Uterus (tissue), 4 donors: Measurements from ENCODE around the gene P2RY2. TPM values are rescaled to one million over a fixed set of nuclear protein-coding genes. Genes with fewer than 3 reads are reported as not detected.

ENCODE experiments used
- DNase-seq, 2 donors: peaks; one replicate each; pipeline ENCODE4 v3.0.0-alpha.2; 2019 to 2020
- H3K27ac ChIP-seq, 2 donors: fragments of 200-600 bp; sonication (generic); 1 replicate in 1 of 2; 2 replicates in 1 of 2; pipeline ENCODE4 v1.5.1; 2016 to 2018
- H3K27me3 ChIP-seq, 2 donors: fragments of 200-600 bp; sonication (generic); one replicate each; pipeline ENCODE4 v1.5.1; 2018 to 2019; ENCODE audit warnings: control low read depth in 1 of 2
- H3K36me3 ChIP-seq, 2 donors: fragments of 200-600 bp; sonication (generic); one replicate each; pipeline ENCODE4 v1.5.1; 2019; ENCODE audit warnings: control low read depth in 1 of 2
- H3K4me1 ChIP-seq, 2 donors: fragments of 200-600 bp; sonication (generic); one replicate each; pipeline ENCODE4 v1.5.1; 2018 to 2019; ENCODE audit warnings: control low read depth in 1 of 2
- H3K4me3 ChIP-seq, 2 donors: fragments of 200-600 bp; sonication (generic); 1 replicate in 1 of 2; 2 replicates in 1 of 2; pipeline ENCODE4 v1.5.1; 2018 to 2019; ENCODE audit warnings: mild to moderate bottlenecking in 1 of 2
- H3K9me3 ChIP-seq, 2 donors: fragments of 200-600 bp; sonication (generic); one replicate each; pipeline ENCODE4 v1.5.1; 2019; ENCODE audit warnings: control low read depth in 1 of 2
- POLR2A ChIP-seq, 2 donors: fragments of 450-650 bp; IDR thresholded peaks; one replicate each; pipeline ENCODE4 v1.6.1; 2016; ENCODE audit warnings: antibody characterized with exemption in 2 of 2, mild to moderate bottlenecking in 1 of 2, moderate library complexity in 1 of 2
- intact Hi-C: fragments of 100-400 bp; cut with DNase I; formaldehyde crosslinking; loops from one replicate; pipeline ENCODE4 v1.15.1; 2023; ENCODE audit warnings: low total_unique reads
- total RNA-seq, 4 donors: library from RNA; depleted of rRNA in 3 of 4; stranded (reverse); fragments of >200 nt in 3 of 4; gene quantifications; one replicate each; pipeline versions ENCODE4 v1.1.0 to v1.2.4, GENCODE V29; 2014 to 2023
- TF ChIP-seq, protein P1 (sequence below), 4 experiments: fragments of 200-600 bp in 2 of 4; fragments of 450-650 bp in 2 of 4; sonication (generic) in 2 of 4; IDR thresholded peaks; one replicate each; pipeline ENCODE4 v1.5.1; 2016 to 2019; ENCODE audit warnings: antibody characterized with exemption in 4 of 4, mild to moderate bottlenecking in 2 of 4, moderate library complexity in 1 of 4
- donor health status: DM: yes; HTN: yes; CAD: no.

P2RY2 gene
- total RNA-seq, 4 donors from 2014 or later, result 0.98 to 3.1 (median 2.8) TPM; not detected in 1

DNA sequence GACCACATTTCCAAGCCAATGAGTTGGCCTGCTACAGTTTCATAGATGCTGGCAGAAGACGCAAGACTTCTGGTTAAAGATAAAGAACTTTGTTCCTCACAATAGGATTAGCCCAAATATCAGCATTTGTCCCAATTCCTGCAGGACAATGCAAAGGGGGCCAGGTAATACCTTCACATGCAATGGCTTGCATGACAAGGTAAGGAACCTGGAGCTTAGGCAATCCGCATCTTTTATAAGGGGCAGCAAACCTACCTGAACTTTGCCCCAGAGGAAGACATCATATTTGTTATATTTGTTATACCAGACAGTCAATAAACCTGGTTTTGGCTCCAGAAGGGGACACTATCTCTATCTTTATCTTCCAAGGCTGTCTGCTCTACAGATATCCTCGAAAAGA lies 59.4 kb downstream of the P2RY2 start:
- no peak for TF ChIP-seq POLR2A (IDR thresholded peaks at IDR 0.05)
- TF ChIP-seq, protein P1, sequence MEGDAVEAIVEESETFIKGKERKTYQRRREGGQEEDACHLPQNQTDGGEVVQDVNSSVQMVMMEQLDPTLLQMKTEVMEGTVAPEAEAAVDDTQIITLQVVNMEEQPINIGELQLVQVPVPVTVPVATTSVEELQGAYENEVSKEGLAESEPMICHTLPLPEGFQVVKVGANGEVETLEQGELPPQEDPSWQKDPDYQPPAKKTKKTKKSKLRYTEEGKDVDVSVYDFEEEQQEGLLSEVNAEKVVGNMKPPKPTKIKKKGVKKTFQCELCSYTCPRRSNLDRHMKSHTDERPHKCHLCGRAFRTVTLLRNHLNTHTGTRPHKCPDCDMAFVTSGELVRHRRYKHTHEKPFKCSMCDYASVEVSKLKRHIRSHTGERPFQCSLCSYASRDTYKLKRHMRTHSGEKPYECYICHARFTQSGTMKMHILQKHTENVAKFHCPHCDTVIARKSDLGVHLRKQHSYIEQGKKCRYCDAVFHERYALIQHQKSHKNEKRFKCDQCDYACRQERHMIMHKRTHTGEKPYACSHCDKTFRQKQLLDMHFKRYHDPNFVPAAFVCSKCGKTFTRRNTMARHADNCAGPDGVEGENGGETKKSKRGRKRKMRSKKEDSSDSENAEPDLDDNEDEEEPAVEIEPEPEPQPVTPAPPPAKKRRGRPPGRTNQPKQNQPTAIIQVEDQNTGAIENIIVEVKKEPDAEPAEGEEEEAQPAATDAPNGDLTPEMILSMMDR (IDR thresholded peaks at IDR 0.05), result no peak
- Histone ChIP-seq H3K27me3 (no peaks in the 10 kb centered on the region), H3K4me3 (no peak overlapping the region), H3K36me3 (no peaks in the 10 kb centered on the region), H3K9me3 (no peaks in the 10 kb centered on the region), H3K4me1 (no peaks in the 10 kb centered on the region), H3K27ac (no peak overlapping the region)
- intact Hi-C loops, result no loop called here
- DNase-seq, result no peak

GRCh38 chr11:73280626-73281025 lies 62.5 kb downstream of the P2RY2 start:
- Histone ChIP-seq H3K36me3 (no peaks in the 10 kb centered on the region), H3K27ac (no peak overlapping the region), H3K4me3 (no peak overlapping the region), H3K4me1 (no peaks in the 10 kb centered on the region), H3K9me3 (no peaks in the 10 kb centered on the region), H3K27me3 (no peaks in the 10 kb centered on the region)
- DNase-seq, result no peak
- TF ChIP-seq, protein P1 (IDR thresholded peaks at IDR 0.05), result no peak
- no peak for TF ChIP-seq POLR2A (IDR thresholded peaks at IDR 0.05)
- intact Hi-C loops, result no loop called here

DNA sequence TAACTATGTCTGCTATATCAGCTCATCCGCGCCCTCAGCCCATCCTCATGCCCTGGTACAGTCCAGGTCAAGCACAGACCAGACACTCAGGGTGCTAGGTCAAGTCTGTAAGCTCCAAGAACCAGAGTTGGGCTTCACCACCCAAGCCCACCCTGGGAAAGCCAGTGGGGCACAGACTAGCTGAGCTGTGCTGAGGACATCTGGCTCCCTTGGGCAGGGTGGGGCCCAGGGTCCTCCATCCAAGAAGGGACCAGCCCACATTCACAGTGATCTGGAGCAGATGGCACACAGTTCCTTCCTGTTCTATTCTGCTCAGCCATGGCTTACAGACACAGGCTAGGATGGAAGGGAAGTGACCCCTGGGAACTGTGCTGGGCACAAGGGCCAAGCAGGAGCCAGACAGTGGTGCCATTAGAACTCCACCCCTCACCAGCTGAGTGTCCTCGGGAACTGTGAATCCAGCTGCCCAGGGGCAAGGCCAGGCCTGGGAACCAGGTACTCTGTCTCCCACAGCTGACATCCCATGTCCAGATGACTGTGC lies 63.2 kb downstream of the P2RY2 start:
- H3K9me3 ChIP-seq, result no peaks in the 10 kb centered on the region
- TF ChIP-seq, protein P1 (IDR thresholded peaks at IDR 0.05), result no peak
- TF ChIP-seq POLR2A (IDR thresholded peaks at IDR 0.05), result no peak
- H3K27ac ChIP-seq, result no peak overlapping the region
- DNase-seq, result no peak
- no peaks in the 10 kb centered on the region for H3K36me3 ChIP-seq
- intact Hi-C loops, result no loop called here
- H3K4me3 ChIP-seq, result no peak overlapping the region
- H3K27me3 ChIP-seq, result no peaks in the 10 kb centered on the region
- H3K4me1 ChIP-seq, result no peaks in the 10 kb centered on the region

- Histone ChIP-seq H3K36me3 (no peaks in the 10 kb centered on the region), H3K27ac (no peak overlapping the region), H3K4me3 (no peak overlapping the region), H3K27me3 (no peaks in the 10 kb centered on the region), H3K9me3 (no peaks in the 10 kb centered on the region), H3K4me1 (no peaks in the 10 kb centered on the region)
- intact Hi-C loops, result no loop called here
- no peak for DNase-seq
- no peak for TF ChIP-seq POLR2A (IDR thresholded peaks at IDR 0.05)
- TF ChIP-seq, protein P1 (IDR thresholded peaks at IDR 0.05), result no peak
These were observed 63.9 kb downstream of the P2RY2 start for GRCh38 chr11:73281796-73282660.

DNA sequence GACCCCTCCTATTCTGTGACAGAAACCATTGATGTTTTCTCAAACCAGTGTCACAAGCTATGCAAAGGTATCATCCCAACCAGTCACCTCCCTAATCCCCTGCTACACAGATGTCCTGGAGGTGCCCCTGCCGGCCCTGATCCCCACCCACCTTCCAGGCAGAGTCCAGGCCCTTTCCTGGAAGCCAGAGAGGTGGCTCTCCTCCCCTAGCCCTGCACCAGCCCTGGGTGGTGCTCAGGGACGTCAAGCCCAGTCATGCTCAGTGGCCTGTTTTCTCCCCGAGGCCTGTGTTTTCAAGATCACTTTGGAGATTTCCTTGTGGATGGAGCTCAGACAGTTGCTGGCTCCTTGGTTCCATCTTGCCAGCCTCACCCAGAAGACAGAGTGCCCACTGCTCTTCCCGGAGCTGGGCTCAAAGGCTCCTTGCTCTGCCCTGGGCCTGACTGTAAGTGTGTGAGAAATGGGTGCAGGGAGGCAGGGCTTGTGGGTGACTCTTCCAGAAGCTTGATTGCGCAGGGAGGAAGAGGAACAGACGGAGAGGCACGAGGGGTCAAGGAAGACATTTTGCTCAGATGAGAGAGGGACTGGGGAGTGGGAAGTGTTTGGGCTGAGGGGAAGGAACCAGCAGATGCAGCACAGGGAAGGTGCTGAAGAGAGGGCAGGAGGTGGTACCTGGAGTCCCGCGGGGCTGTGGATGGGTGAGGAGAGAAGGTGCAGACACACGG lies 65.4 kb downstream of the P2RY2 start:
- no peak for TF ChIP-seq POLR2A (IDR thresholded peaks at IDR 0.05)
- TF ChIP-seq, protein P1 (IDR thresholded peaks at IDR 0.05), result no peak
- Histone ChIP-seq H3K27ac (no peak overlapping the region), H3K4me1 (no peaks in the 10 kb centered on the region), H3K27me3 (no peaks in the 10 kb centered on the region), H3K9me3 (no peaks in the 10 kb centered on the region), H3K4me3 (no peak overlapping the region), H3K36me3 (no peaks in the 10 kb centered on the region)
- DNase-seq, result no peak
- intact Hi-C loops, result no loop called here
